ENCODE data around the gene FKBP5. TPM values are rescaled to one million over a fixed set of nuclear protein-coding genes. Genes with fewer than 3 reads are reported as not detected.

FKBP5 gene
- total RNA-seq, 2 experiments from 2014 or later, result 42.5 to 79.1 TPM

DNA sequence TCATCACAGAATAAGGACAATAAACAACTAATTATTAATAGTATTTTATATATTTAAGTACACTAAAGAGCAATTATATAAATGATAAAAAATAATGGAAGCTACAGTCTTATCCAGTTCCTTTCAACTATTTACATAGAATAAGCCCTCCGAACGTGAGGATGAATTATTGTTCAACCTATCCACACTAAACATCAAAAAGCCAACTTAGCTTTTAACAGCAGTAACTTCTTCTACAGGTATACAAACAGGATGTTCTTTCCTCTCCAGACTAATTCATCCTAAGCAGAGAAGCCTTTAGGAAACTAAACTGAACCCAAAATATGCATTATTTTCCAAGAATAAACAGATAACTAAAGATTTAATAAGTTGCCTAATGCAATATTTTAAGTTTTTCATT lies 2.3 kb downstream of the FKBP5 start:
- Histone ChIP-seq H3K4me3 (ENCODE audit: low read depth, low read length, poor library complexity, severe bottlenecking) (peak overlapping the region; percentile 88), H3K27ac (ENCODE audit: low read depth, low read length, poor library complexity, severe bottlenecking) (peak overlapping the region; percentile 76), H3K9me2 (ENCODE audit: insufficient read depth, low read length) (no peaks in the 10 kb centered on the region), H3K4me1 (ENCODE audit: insufficient read depth, low read length, poor library complexity, severe bottlenecking) (peaks cover 25% of the 10 kb centered on the region), H3K79me2 (ENCODE audit: insufficient read depth, low read depth, low read length) (peaks cover 69% of the 10 kb centered on the region), H3K36me3 (ENCODE audit: insufficient read depth, low read length) (peaks cover 33% of the 10 kb centered on the region), H3K4me2 (ENCODE audit: low read length) (peak overlapping the region; percentile 87), H2AFZ (ENCODE audit: low read length) (no peak overlapping the region), H4K20me1 (ENCODE audit: insufficient read depth, low read length) (peaks cover 7% of the 10 kb centered on the region), H3K9me3 (ENCODE audit: low read length) (peaks cover 9% of the 10 kb centered on the region; the same call in 1 of the 2 replicates)
- DNase-seq (ENCODE audit: low spot score), result no peak
- TF ChIP-seq CTCF (conservative IDR thresholded peaks at IDR 0.05; ENCODE audit: low read length) (no peak), EZH2phosphoT487 (IDR thresholded peaks at IDR 0.05; ENCODE audit: borderline replicate concordance, low read depth, low read length) (no peak)
- CTCF ChIA-PET (ENCODE audit: unreplicated experiment), result interaction anchor here (1.0 to 1.7 kb wide), 2 partner anchors 41 to 50 kb away, joined by 3 to 11 read pairs; partner anchors contain the start of gene ARMC12
- intact Hi-C loops (cut with micrococcal nuclease; ENCODE audit: unreplicated experiment), result loop anchor here (5.0 kb wide), 1 partner anchor 104 kb away; no protein-coding TSS in a partner anchor
- POLR2A ChIA-PET, result interaction anchor here (0.7 to 2.4 kb wide), 10 partner anchors 17 to 438 kb away, joined by 3 to 11 read pairs (median 3); no protein-coding TSS in a partner anchor
- no TSS peak for BruUV-seq (replicated peaks)

DNA sequence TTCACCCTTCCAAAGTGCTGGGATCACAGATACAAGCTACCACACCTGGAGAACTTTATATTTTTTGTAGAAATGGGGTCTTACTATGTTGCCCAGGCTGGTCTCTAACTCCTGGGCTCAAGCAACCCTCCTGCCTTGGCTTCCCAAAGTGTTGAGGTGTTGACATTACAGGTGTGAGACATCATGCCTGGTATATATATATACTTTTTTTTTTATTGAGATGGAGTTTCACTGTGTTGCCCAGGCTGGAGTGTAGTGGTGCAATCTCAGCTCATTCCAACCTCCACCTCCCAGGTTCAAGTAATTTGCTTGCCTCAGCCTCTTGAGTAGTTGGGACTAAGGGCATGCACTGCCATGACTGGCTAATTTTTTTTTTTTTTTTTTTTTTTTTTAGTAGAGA lies 5.4 kb downstream of the FKBP5 start:
- POLR2A ChIA-PET, result interaction anchor here (0.7 to 1.0 kb wide), 3 partner anchors 14 to 296 kb away, joined by 3 to 4 read pairs (median 4); no protein-coding TSS in a partner anchor
- no peak for DNase-seq (ENCODE audit: low spot score)
- peaks cover 7% of the 10 kb centered on the region for H4K20me1 ChIP-seq (ENCODE audit: insufficient read depth, low read length)
- peaks cover 63% of the 10 kb centered on the region for H3K36me3 ChIP-seq (ENCODE audit: insufficient read depth, low read length)
- H3K9me2 ChIP-seq (ENCODE audit: insufficient read depth, low read length), result no peaks in the 10 kb centered on the region
- TF ChIP-seq CTCF (conservative IDR thresholded peaks at IDR 0.05; ENCODE audit: low read length) (no peak), EZH2phosphoT487 (IDR thresholded peaks at IDR 0.05; ENCODE audit: borderline replicate concordance, low read depth, low read length) (no peak)
- H2AFZ ChIP-seq (ENCODE audit: low read length), result no peak overlapping the region
- peaks cover 100% of the 10 kb centered on the region for H3K79me2 ChIP-seq (ENCODE audit: insufficient read depth, low read depth, low read length)
- CTCF ChIA-PET (ENCODE audit: unreplicated experiment), result no interaction called here
- peaks cover 19% of the 10 kb centered on the region for H3K4me1 ChIP-seq (ENCODE audit: insufficient read depth, low read length, poor library complexity, severe bottlenecking)
- peaks cover 9% of the 10 kb centered on the region; the same call in 1 of the 2 replicates for H3K9me3 ChIP-seq (ENCODE audit: low read length)
- no peak overlapping the region for H3K4me3 ChIP-seq (ENCODE audit: low read depth, low read length, poor library complexity, severe bottlenecking)
- no TSS peak for BruUV-seq (replicated peaks)
- no peak overlapping the region for H3K27ac ChIP-seq (ENCODE audit: low read depth, low read length, poor library complexity, severe bottlenecking)
- intact Hi-C loops (cut with micrococcal nuclease; ENCODE audit: unreplicated experiment), result no loop called here
- no peak overlapping the region for H3K4me2 ChIP-seq (ENCODE audit: low read length)

DNA sequence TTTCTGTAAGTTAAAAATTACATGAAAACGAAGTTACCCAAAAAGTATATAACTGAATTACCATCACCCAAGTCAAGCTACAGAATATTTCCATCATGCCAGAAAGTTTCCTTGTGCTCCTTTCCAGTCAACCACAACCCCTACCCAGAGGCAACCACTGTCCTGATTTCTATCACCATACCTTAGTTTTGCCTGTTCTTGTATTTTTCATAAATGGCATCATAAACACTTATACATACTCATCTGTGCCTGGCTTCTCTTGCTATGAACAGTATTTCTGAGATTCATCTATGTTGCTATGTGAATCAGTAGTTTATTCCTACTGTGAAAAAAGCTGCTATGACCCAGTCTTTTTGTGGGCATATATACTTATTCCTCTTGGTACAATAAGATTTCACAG lies 7.4 kb downstream of the FKBP5 start:
- BruUV-seq (replicated peaks), result no TSS peak
- no peak overlapping the region for H3K4me2 ChIP-seq (ENCODE audit: low read length)
- ChIA-PET POLR2A (interaction anchor here (2.5 kb wide), 1 partner anchor 12 kb away, joined by 8 read pairs; no protein-coding TSS in a partner anchor), CTCF (ENCODE audit: unreplicated experiment) (no interaction called here)
- TF ChIP-seq CTCF (conservative IDR thresholded peaks at IDR 0.05; ENCODE audit: low read length), result no peak
- no peak for TF ChIP-seq EZH2phosphoT487 (IDR thresholded peaks at IDR 0.05; ENCODE audit: borderline replicate concordance, low read depth, low read length)
- no peak overlapping the region for H2AFZ ChIP-seq (ENCODE audit: low read length)
- peaks cover 19% of the 10 kb centered on the region for H3K4me1 ChIP-seq (ENCODE audit: insufficient read depth, low read length, poor library complexity, severe bottlenecking)
- H4K20me1 ChIP-seq (ENCODE audit: insufficient read depth, low read length), result peaks cover 6% of the 10 kb centered on the region; the same call in 1 of the 2 replicates
- intact Hi-C loops (cut with micrococcal nuclease; ENCODE audit: unreplicated experiment), result no loop called here
- no peak overlapping the region for H3K27ac ChIP-seq (ENCODE audit: low read depth, low read length, poor library complexity, severe bottlenecking)
- peaks cover 99% of the 10 kb centered on the region for H3K79me2 ChIP-seq (ENCODE audit: insufficient read depth, low read depth, low read length)
- peaks cover 75% of the 10 kb centered on the region for H3K36me3 ChIP-seq (ENCODE audit: insufficient read depth, low read length)
- H3K4me3 ChIP-seq (ENCODE audit: low read depth, low read length, poor library complexity, severe bottlenecking), result no peak overlapping the region
- DNase-seq (ENCODE audit: low spot score), result no peak
- peaks cover 9% of the 10 kb centered on the region; the same call in 1 of the 2 replicates for H3K9me3 ChIP-seq (ENCODE audit: low read length)
- H3K9me2 ChIP-seq (ENCODE audit: insufficient read depth, low read length), result no peaks in the 10 kb centered on the region
